ENCODE data around the gene JMJD1C. TPM values are rescaled to one million over a fixed set of nuclear protein-coding genes. Genes with fewer than 3 reads are reported as not detected.

JMJD1C gene
- total RNA-seq, 2 donors from 2014 or later, result 40.9 to 44.3 TPM

GRCh38 chr10:63268798-63269503 is 196.8 kb downstream of the JMJD1C start:
- ATAC-seq (peak; percentile 96 to 98), DNase-seq (peak; percentile 83)
- intact Hi-C loops (cut with DNase I), result loop anchor here (2.0 to 5.0 kb wide), 4 partner anchors 198 to 358 kb away; partner anchors contain the start of genes JMJD1C (in 1 of the 2) and REEP3 (in 1 of the 2)

- intact Hi-C loops (cut with DNase I), result loop anchor here (2.0 to 5.0 kb wide), 4 partner anchors 199 to 359 kb away; partner anchors contain the start of genes JMJD1C (in 1 of the 2) and REEP3 (in 1 of the 2)
- no peak for DNase-seq
- no peak for ATAC-seq
These were observed 197.5 kb downstream of the JMJD1C start for GRCh38 chr10:63268149-63268797.

GRCh38 chr10:63267414-63268148 is 198.2 kb downstream of the JMJD1C start:
- DNase-seq (no peak), ATAC-seq (peak in 1 of 2 donors; percentile 58)
- intact Hi-C loops (cut with DNase I), result loop anchor here (2.0 to 5.0 kb wide), 4 partner anchors 199 to 360 kb away; partner anchors contain the start of genes JMJD1C (in 1 of the 2) and REEP3 (in 1 of the 2)

GRCh38 chr10:63266391-63267316 is 199.1 kb downstream of the JMJD1C start:
- ATAC-seq (no peak), DNase-seq (no peak)
- intact Hi-C loops (cut with DNase I), result loop anchor here (5.0 kb wide), 3 partner anchors 201 to 361 kb away; partner anchors contain the start of genes JMJD1C (in 1 of the 2) and REEP3 (in 1 of the 2)

DNA sequence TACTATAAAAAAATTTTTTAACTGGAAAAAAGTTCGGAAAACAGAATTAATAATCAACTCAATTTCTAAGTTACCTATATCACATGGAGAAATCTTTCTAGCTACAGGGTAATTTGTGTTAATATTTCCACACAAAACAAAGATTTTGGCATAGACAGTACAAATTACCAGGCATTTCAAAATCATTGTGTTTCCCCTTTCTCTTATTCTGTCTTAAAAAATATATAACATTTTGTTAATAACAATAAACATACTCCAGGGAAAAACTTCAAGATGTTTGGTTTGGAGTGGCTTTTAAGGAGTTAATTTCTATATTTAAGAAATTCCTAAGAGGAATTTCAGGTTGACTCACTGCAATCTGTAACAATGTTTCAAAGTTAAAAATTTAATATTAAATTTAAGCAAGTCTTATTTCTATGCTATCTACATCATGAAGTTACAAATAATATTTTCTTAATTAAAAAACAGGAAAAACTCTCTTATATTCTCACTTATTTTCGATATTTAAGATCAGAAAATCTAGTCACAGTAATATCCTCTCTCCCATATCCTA is 200.0 kb downstream of the JMJD1C start:
- intact Hi-C loops (cut with DNase I), result loop anchor here (5.0 kb wide), 3 partner anchors 202 to 362 kb away; partner anchors contain the start of genes JMJD1C (in 1 of the 2) and REEP3 (in 1 of the 2)
- ATAC-seq (no peak), DNase-seq (no peak)

DNA sequence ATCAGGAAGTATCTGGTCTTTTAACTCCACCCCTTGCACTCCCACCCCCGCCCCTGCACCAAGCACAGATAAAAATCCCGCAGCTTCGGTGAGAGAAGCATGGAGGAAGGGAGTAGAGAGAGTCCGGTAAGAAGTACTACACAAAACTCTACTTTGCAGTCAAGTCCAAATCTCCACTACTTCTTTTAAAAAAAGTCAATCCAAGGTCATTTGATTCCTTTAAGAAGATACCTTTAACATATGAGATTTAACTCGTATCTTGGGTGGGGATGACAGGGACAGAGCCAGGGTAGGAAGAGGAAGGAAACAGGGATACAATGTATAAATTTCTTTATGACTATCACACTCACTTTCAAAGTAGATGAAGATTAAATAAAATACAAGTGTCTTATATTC is 200.6 kb downstream of the JMJD1C start:
- intact Hi-C loops (cut with DNase I), result loop anchor here (5.0 kb wide), 3 partner anchors 202 to 362 kb away; partner anchors contain the start of genes JMJD1C (in 1 of the 2) and REEP3 (in 1 of the 2)
- DNase-seq, result no peak
- no peak for ATAC-seq

GRCh38 chr10:63264617-63265221 is 201.1 kb downstream of the JMJD1C start:
- no peak for DNase-seq
- ATAC-seq, result no peak
- intact Hi-C loops (cut with DNase I), result loop anchor here (5.0 kb wide), 3 partner anchors 203 to 363 kb away; partner anchors contain the start of genes JMJD1C (in 1 of the 2) and REEP3 (in 1 of the 2)

GRCh38 chr10:63262430-63263073 is 203.2 kb downstream of the JMJD1C start:
- intact Hi-C loops (cut with DNase I), result no loop called here
- no peak for ATAC-seq
- no peak for DNase-seq

DNA sequence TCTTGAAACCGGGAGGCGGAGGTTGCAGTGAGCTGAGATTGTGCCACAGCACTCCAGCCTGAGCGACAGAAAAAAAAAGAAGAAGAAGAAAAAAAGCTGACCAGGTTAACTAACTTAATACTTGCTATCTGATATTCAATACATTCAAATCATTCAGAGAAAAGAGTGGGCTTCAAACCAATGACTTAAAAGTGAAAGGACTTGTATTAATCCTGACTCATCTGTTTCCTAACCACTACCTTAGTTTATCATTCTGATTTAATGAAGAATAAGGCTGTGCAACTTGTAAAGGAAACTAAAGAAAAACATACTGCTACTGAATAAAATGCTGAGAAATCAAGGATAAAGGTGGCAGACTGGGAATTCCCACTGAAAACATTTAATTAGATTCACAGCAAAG is 204.3 kb downstream of the JMJD1C start:
- no peak for DNase-seq
- no peak for ATAC-seq
- intact Hi-C loops (cut with DNase I), result no loop called here

GRCh38 chr10:63260860-63261251 is 204.9 kb downstream of the JMJD1C start:
- no peak for DNase-seq
- peak in 1 of 2 donors; percentile 9 for ATAC-seq
- intact Hi-C loops (cut with DNase I), result no loop called here

GRCh38 chr10:63260103-63260859 is 205.5 kb downstream of the JMJD1C start:
- intact Hi-C loops (cut with DNase I), result no loop called here
- ATAC-seq (no peak), DNase-seq (no peak)

DNA sequence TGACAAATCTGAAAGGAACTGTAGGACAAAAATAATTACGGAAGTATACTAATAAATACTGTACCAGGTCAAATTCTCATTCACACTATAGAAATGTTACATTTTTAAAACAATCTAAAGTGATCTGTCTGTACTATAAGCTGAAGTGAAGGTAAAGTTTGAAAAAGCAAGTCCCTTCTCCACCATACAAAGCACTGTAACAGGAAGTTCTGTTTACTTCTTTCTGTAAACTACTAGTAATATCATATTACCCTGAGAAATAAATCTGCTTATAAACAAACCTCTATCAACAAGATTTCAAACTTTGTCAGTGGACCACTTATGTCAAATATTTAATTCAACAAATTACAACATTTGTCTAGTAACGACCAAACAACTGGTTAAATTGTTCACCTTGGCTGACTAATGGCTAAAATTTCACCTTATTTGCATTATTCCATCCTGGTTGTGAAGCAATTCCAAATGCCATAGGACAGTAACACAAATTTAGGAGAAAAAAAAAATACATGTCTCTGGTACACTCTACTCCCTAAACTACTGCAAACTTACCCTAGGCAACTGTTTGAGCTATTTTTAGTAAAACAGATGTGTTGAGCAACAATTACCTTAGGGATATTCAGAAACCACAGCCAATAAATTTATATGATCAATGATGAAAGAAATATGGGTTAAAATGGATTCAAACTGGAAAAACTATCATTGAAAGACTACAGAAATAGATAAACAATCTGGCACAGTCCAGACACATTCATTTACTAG is 206.7 kb downstream of the JMJD1C start:
- no peak for DNase-seq
- no peak for ATAC-seq
- intact Hi-C loops (cut with DNase I), result loop anchor here in 1 of 2 donors (5.0 kb wide), 1 partner anchor 37 kb away; no protein-coding TSS in a partner anchor

- intact Hi-C loops (cut with DNase I), result loop anchor here in 1 of 2 donors (5.0 kb wide), 1 partner anchor 35 kb away; no protein-coding TSS in a partner anchor
- DNase-seq, result no peak
- ATAC-seq, result no peak
These were observed 208.0 kb downstream of the JMJD1C start for GRCh38 chr10:63257778-63258177.

- intact Hi-C loops (cut with DNase I), result loop anchor here in 1 of 2 donors (5.0 kb wide), 1 partner anchor 34 kb away; no protein-coding TSS in a partner anchor
- peak; percentile 77 to 85 for ATAC-seq
- no peak for DNase-seq
These were observed 209.6 kb downstream of the JMJD1C start for GRCh38 chr10:63256009-63256773.

- ATAC-seq, result no peak
- intact Hi-C loops (cut with DNase I), result loop anchor here in 1 of 2 donors (5.0 kb wide), 1 partner anchor 33 kb away; no protein-coding TSS in a partner anchor
- no peak for DNase-seq
These were observed 210.5 kb downstream of the JMJD1C start for GRCh38 chr10:63255316-63255715.
